ENCODE results near the gene MBD5.
A peak's percentile ranks its signal among the peaks of the same experiment; 100 is the strongest.

The MBD5 gene

DNA sequence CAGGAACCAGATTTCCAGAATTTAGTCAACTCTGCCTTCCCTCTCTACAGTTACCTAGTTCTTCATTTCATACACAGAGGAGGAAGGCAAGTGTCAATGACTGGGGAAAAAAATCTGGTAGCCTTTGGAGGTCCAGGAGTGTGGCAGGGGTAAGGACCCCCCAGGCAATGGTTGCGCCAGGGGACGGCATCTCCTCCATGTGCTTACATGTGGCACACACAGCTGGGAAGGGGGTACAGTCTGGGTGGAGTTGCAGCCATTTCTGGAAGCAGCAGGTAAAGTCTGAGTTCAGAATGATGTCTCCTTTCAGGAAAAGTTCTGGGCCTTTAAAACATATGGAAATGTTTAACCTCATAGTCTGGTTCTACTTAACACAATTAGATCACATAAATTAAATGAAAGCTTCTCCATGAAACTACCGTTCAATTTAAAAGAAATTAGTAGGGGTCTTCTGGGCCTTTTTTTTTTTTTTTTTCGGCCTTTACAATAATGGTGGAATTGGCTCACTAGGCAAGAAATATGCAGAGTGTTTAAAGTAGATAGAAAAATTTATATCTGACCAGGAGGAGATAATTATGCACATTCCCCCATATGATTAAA, 470.0 kb downstream of the MBD5 start:
- no peak overlapping the region for H3K4me3 Mint-ChIP-seq
- peaks cover 2% of the 10 kb centered on the region for H3K36me3 Mint-ChIP-seq (ENCODE audit: low read depth)
- no peaks in the 10 kb centered on the region for H3K9me3 Mint-ChIP-seq
- no peaks in the 10 kb centered on the region for H3K4me1 Mint-ChIP-seq (ENCODE audit: low read depth)
- no peaks in the 10 kb centered on the region for H3K27me3 Mint-ChIP-seq (ENCODE audit: low read depth)
- H3K27ac Mint-ChIP-seq, result no peak overlapping the region

DNA sequence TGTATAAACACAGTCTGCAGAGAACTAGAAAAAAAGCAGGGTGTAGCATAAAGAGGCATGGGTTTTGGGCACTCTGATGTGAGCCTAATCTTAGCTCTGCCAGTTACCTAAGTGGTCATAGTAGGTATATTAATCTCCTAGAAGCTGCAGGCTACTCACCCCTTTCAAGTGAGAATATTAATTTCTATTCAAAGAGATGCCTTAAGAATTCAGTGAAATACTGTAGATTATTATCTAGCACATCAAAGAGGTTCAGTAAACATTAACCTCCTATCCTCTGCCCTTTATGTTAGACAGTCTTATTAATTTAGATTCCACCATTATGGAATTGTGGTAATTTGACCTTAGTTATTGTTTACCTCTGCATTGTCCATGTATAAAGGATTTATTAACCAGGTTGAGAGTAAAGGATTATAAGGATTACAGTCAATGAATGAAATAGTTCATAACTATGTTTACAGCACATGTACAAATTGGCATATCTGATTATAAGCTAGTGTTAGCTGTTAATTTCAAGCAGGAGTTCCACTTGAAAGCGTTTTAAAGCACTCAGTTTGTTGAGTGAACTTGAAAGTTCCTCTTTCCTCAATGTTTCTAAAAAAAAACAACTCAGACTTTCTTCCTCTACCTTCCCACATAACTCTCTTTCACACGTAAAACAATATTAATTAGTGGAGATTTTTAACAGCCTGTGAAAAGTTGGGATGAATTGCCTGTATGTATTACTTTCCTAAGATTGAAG, 473.1 kb downstream of the MBD5 start:
- no peak overlapping the region for H3K27ac Mint-ChIP-seq
- no peak overlapping the region for H3K4me3 Mint-ChIP-seq
- peaks cover 2% of the 10 kb centered on the region for H3K36me3 Mint-ChIP-seq (ENCODE audit: low read depth)
- no peaks in the 10 kb centered on the region for H3K9me3 Mint-ChIP-seq
- no peaks in the 10 kb centered on the region for H3K4me1 Mint-ChIP-seq (ENCODE audit: low read depth)
- H3K27me3 Mint-ChIP-seq (ENCODE audit: low read depth), result no peaks in the 10 kb centered on the region

DNA sequence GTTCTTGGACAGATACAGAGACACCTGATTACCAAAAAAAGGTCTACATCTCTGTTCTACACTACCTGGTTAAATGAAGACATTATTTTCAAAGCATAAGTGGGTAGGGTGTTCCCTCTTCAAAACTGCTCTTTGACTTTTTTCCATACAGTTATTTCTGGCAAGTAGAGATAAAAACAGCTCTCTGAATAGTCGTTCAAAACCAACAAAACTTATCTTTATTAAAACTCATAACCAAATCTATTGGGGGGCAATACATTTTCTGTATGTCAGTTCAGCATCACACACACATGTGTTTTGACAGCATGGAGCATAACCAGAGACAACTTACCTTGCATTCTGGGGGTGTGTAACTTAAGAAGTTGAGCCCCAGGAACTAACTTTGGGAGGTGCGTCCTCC, 474.7 kb downstream of the MBD5 start:
- no peaks in the 10 kb centered on the region for H3K4me1 Mint-ChIP-seq (ENCODE audit: low read depth)
- H3K27me3 Mint-ChIP-seq (ENCODE audit: low read depth), result no peaks in the 10 kb centered on the region
- H3K27ac Mint-ChIP-seq, result no peak overlapping the region
- H3K36me3 Mint-ChIP-seq (ENCODE audit: low read depth), result no peaks in the 10 kb centered on the region
- no peak overlapping the region for H3K4me3 Mint-ChIP-seq
- H3K9me3 Mint-ChIP-seq, result no peaks in the 10 kb centered on the region

DNA sequence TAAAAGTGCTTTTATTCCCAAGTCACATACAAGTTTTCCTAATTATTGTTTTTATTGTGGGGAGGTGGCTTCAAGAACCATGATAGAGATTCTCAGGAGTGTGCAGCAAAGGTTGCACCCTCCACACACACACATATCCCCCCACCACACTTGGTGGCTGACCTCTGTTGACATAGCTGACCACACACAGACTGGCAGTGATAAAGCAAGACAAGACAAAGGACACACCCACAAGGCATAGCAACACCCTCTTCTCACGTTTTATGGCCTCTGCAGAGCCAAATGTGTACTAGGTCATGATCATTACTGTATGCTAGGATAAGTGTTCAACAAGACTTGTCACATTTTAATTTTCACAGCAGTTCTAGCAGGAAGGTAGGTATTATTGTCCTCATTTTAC, 480.7 kb downstream of the MBD5 start:
- no peaks in the 10 kb centered on the region for H3K36me3 Mint-ChIP-seq (ENCODE audit: low read depth)
- H3K27me3 Mint-ChIP-seq (ENCODE audit: low read depth), result peaks cover 4% of the 10 kb centered on the region
- H3K27ac Mint-ChIP-seq, result no peak overlapping the region
- no peak overlapping the region for H3K4me3 Mint-ChIP-seq
- no peaks in the 10 kb centered on the region for H3K9me3 Mint-ChIP-seq
- no peaks in the 10 kb centered on the region for H3K4me1 Mint-ChIP-seq (ENCODE audit: low read depth)

DNA sequence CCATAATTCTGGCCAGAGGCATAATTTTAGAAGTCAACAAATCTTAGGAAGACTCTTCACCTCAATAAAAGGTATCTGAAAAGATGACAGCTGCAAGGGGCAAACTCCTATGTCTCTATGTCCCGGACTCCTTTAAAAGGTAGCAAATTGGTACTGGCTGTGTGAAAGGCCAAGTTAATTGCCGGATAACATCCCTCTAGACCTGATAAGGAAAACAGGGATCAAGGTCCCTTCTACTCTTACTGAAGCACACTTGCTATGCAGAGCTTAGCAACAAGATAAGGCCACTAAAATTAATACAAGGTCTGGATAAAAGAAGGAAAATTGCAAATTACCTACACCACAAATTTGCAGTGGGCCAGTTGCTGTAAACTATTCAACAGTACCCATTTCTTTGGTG, 482.6 kb downstream of the MBD5 start:
- no peak overlapping the region for H3K4me3 Mint-ChIP-seq
- H3K27me3 Mint-ChIP-seq (ENCODE audit: low read depth), result peaks cover 4% of the 10 kb centered on the region
- H3K27ac Mint-ChIP-seq, result no peak overlapping the region
- H3K36me3 Mint-ChIP-seq (ENCODE audit: low read depth), result no peaks in the 10 kb centered on the region
- H3K4me1 Mint-ChIP-seq (ENCODE audit: low read depth), result no peaks in the 10 kb centered on the region
- H3K9me3 Mint-ChIP-seq, result no peaks in the 10 kb centered on the region

DNA sequence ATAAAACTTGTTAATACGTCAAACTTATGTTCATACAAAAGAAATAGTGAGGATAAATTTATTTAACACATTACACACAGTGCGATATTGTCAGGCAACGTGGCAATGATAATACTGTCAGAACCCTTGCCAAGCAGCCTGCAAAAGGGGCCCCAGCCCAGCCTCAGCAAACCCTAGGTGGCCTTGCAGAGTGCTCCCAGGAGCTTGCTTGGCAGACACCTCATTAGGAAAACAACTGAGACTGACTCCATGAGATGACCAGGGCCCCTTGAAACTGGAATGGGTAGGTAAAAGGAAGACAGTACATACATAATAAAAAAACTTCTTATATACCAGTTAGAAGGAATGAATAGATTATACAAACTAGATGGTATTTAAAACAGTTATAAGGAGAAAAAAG, 487.1 kb downstream of the MBD5 start:
- Mint-ChIP-seq H3K27ac (no peak overlapping the region), H3K4me1 (ENCODE audit: low read depth) (peaks cover 27% of the 10 kb centered on the region), H3K27me3 (ENCODE audit: low read depth) (peaks cover 4% of the 10 kb centered on the region), H3K36me3 (ENCODE audit: low read depth) (no peaks in the 10 kb centered on the region), H3K4me3 (no peak overlapping the region), H3K9me3 (no peaks in the 10 kb centered on the region)

DNA sequence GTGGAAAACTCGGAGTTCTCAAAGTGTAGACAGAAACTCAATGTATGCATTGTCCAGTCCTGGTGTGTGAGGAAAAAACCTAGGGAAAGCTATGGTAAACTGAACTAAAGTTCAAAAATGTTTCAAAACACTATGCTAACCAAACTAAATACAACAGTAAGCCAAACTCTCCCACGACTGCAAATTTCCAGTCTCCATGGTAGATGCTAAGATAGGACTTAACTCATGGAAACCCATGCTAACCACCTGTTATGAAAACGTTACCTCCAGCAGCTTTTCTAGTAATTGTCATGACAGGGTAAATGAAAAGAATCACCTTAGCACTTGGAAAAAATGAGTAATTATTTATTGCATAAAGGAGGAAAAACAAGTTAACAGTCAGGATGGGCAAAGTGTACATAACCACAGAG, 488.0 kb downstream of the MBD5 start:
- Mint-ChIP-seq H3K9me3 (no peaks in the 10 kb centered on the region), H3K27ac (peak overlapping the region; percentile 70), H3K4me1 (ENCODE audit: low read depth) (peaks cover 28% of the 10 kb centered on the region), H3K36me3 (ENCODE audit: low read depth) (no peaks in the 10 kb centered on the region), H3K27me3 (ENCODE audit: low read depth) (peaks cover 4% of the 10 kb centered on the region), H3K4me3 (peak overlapping the region; percentile 59)

DNA sequence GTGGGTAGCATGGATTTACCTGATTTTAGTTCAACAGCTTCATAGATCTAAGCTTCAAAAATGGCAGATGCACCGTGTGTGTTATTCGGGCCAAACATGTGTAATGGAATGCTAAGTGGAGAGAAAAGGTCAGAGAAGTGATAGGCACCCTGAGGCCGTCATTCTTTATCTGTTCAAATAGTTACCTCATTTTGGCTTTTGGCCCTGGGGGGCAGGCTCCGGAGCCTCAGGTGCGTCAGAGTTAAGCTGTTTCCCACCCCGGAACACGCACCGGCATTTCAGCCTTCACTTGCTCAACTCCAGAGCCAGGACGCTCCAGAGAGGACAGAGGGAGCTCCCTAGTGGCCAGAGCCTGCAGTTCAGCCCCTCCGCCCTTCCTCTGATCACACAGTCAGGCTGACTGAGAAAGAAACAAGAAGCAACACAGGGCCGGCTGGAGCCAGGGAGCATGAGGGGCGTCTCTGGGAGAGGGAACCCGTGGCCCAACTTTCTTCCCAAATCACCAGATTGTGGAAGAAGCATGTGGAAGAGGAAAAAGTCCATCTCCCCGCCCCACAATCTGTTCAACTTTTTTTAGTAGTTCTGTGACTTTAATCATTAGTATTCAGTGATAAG, 488.5 kb downstream of the MBD5 start:
- Mint-ChIP-seq H3K4me1 (ENCODE audit: low read depth) (peaks cover 31% of the 10 kb centered on the region), H3K27me3 (ENCODE audit: low read depth) (peaks cover 4% of the 10 kb centered on the region), H3K9me3 (no peaks in the 10 kb centered on the region), H3K36me3 (ENCODE audit: low read depth) (no peaks in the 10 kb centered on the region), H3K4me3 (peak overlapping the region; percentile 59), H3K27ac (peak overlapping the region; percentile 70)

DNA sequence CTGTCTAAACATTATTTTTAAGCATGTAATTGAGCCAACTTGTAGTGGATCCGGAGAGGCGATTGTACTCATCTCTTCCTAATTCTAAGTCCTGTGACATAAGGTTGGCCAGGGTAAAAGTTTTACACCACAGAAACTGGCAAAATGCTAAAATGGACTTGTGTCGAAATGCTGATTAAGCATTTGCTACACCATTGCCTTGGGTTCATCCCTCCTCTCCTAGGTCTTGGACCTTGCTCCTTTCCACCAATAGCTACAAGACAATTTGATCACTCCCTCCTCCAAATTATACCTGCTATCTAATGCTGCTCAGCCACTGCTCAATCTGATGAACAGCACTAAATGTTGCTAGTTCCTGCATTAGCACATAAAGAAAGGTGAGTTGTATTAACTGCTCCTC, 491.0 kb downstream of the MBD5 start:
- Mint-ChIP-seq H3K36me3 (ENCODE audit: low read depth) (no peaks in the 10 kb centered on the region), H3K9me3 (no peaks in the 10 kb centered on the region), H3K4me1 (ENCODE audit: low read depth) (peaks cover 47% of the 10 kb centered on the region), H3K27ac (no peak overlapping the region), H3K4me3 (no peak overlapping the region), H3K27me3 (ENCODE audit: low read depth) (no peaks in the 10 kb centered on the region)

DNA sequence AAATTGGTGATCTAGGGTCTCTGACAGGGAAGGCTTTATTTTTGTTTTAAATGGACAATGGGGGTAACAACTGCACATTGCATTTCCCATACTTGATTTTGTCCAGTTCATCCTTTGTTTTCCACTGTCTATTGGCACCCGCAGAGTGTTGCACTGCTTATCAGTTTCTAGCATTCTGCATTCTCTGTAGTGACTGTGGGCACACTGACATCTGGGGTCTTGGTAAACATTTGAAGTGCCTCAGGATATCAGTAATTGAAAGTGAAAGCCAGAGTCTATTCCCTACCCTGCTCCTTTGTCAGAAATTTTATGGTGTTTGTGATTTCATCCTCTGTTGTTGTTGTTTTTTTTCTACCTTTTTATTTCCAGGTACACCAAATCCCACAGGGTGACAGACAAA, 491.6 kb downstream of the MBD5 start:
- H3K4me1 Mint-ChIP-seq (ENCODE audit: low read depth), result peaks cover 52% of the 10 kb centered on the region
- no peak overlapping the region for H3K4me3 Mint-ChIP-seq
- no peaks in the 10 kb centered on the region for H3K36me3 Mint-ChIP-seq (ENCODE audit: low read depth)
- no peaks in the 10 kb centered on the region for H3K27me3 Mint-ChIP-seq (ENCODE audit: low read depth)
- H3K27ac Mint-ChIP-seq, result no peak overlapping the region
- no peaks in the 10 kb centered on the region for H3K9me3 Mint-ChIP-seq

DNA sequence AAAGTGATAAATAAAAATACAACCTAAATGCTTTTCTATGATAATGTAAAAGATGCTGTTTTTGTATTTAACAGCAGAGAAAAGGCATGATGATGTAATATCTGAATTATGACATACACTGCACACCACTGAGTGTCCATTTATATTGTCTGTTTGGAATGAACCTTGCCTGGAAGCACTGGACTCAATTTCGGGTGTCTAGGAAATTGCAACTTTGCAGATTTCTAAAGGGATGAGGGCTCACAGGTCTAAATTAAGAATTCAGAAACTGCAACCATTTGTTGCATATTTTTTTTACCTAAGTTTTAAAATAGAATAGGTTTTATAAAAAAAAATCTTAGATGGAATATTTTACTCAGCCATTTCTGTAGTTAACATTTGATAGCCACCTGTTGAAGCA, 492.5 kb downstream of the MBD5 start:
- no peak overlapping the region for H3K4me3 Mint-ChIP-seq
- peaks cover 52% of the 10 kb centered on the region for H3K4me1 Mint-ChIP-seq (ENCODE audit: low read depth)
- no peak overlapping the region for H3K27ac Mint-ChIP-seq
- no peaks in the 10 kb centered on the region for H3K9me3 Mint-ChIP-seq
- no peaks in the 10 kb centered on the region for H3K36me3 Mint-ChIP-seq (ENCODE audit: low read depth)
- no peaks in the 10 kb centered on the region for H3K27me3 Mint-ChIP-seq (ENCODE audit: low read depth)

DNA sequence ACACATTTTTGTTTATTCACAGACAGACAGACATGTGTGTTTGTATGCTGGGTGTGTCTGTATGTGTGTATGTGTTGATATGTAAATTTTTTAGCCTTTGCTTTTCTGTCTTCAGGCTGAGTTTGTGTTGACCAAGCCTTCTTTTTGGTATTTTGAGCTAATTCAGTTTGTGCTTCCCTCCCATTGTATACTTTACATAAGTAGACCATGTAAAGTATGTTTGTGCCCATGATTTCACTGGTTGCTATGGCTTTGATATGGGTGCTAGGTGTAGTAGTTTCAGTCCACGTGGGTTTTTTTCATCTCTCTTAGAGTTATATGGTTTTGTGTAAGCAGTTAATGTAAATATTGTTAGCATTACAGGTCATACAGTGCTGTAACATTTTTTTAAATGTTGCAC, 494.2 kb downstream of the MBD5 start:
- Mint-ChIP-seq H3K36me3 (ENCODE audit: low read depth) (no peaks in the 10 kb centered on the region), H3K9me3 (no peaks in the 10 kb centered on the region), H3K4me1 (ENCODE audit: low read depth) (peaks cover 38% of the 10 kb centered on the region), H3K27ac (peak overlapping the region; percentile 65), H3K27me3 (ENCODE audit: low read depth) (no peaks in the 10 kb centered on the region), H3K4me3 (no peak overlapping the region)

DNA sequence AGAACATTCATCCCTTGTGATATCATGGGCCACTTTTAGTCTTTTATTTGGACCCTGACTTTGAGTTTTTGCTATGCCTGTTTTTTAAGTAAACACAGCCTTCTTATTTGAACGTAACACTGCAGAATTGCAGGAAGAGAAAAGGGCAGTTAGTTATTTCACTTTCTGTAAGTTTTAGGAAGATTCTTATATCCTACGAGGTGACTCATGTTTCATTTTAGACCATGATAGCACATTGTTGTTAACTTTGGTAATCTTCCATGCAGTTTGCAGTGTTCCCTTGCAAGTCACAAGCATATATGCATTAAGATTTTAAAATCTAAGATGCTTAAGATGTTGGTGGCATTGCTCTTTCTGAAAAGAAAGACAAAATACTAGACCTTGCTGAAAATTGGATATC, 495.1 kb downstream of the MBD5 start:
- H3K27me3 Mint-ChIP-seq (ENCODE audit: low read depth), result no peaks in the 10 kb centered on the region
- H3K27ac Mint-ChIP-seq, result no peak overlapping the region
- H3K36me3 Mint-ChIP-seq (ENCODE audit: low read depth), result no peaks in the 10 kb centered on the region
- no peaks in the 10 kb centered on the region for H3K9me3 Mint-ChIP-seq
- peaks cover 37% of the 10 kb centered on the region for H3K4me1 Mint-ChIP-seq (ENCODE audit: low read depth)
- no peak overlapping the region for H3K4me3 Mint-ChIP-seq

DNA sequence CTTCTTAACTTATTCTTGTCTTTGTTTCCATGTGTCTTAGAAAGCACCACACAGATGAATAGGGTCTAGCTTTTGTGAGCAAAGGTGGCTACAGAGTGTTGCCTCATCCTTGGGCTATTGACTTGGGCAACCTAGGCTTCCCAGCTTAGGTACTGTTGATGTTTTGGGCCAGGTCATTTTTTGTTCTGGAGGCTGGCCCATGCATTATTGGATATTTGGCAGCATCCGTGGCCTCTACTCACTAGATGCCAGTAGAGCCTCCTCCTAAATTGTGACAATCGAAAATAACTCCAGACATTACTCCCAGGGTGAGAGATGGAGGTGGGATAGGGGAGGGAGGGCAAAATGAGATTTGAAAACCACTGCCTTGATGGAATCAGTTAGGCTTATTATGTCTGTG, 496.4 kb downstream of the MBD5 start:
- Mint-ChIP-seq H3K36me3 (ENCODE audit: low read depth) (no peaks in the 10 kb centered on the region), H3K27ac (no peak overlapping the region), H3K27me3 (ENCODE audit: low read depth) (no peaks in the 10 kb centered on the region), H3K9me3 (no peaks in the 10 kb centered on the region), H3K4me3 (no peak overlapping the region), H3K4me1 (ENCODE audit: low read depth) (peaks cover 41% of the 10 kb centered on the region)

DNA sequence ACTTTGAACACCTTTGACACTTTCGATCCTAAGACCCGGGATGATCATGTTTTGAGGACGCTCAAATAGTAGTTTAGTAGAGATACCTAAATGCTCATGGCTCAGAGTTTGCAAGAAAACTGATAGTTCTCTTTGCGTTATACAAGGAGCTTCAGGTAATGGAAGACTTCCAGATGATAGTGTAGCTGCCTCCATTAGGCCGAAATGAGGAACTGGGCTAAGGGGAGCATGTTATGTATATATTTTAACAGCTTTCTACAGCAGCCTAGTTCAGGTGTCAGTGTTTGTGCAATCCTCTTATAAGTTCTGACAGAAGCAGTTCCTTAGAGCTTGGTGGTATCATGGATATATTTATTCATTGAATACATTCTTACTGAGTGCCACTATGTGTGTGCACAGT, 496.9 kb downstream of the MBD5 start:
- Mint-ChIP-seq H3K36me3 (ENCODE audit: low read depth) (no peaks in the 10 kb centered on the region), H3K4me3 (no peak overlapping the region), H3K9me3 (no peaks in the 10 kb centered on the region), H3K27ac (no peak overlapping the region), H3K4me1 (ENCODE audit: low read depth) (peaks cover 35% of the 10 kb centered on the region), H3K27me3 (ENCODE audit: low read depth) (no peaks in the 10 kb centered on the region)
